ENCODE results near the gene PATJ. TPM values are rescaled to one million over a fixed set of nuclear protein-coding genes. Genes with fewer than 3 reads are reported as not detected.

Gene PATJ
- total RNA-seq, 1 experiment from 2014 or later, result 48.8 TPM

- H4K20me1 ChIP-seq (ENCODE audit: insufficient read depth), result no peaks in the 10 kb centered on the region
- peaks cover 23 to 32% of the 10 kb centered on the region in 2 experiments for H3K4me1 ChIP-seq (ENCODE audit: control insufficient read depth in 1 of 2, insufficient read depth in 2 of 2, low read length in 2 of 2)
- H3K4me3 ChIP-seq (replicated peaks in 1 of 2; ENCODE audit: low read depth in 1 of 2, low read length in 2 of 2), result 0 out of 4 replicates have a peak overlapping the region, but pooled peaks of 1 of the 2 experiments have one; percentile 4
- no peaks in the 10 kb centered on the region for H3K9me3 ChIP-seq (ENCODE audit: control insufficient read depth in 1 of 2, insufficient read depth in 1 of 2, low read depth in 1 of 2, low read length in 2 of 2)
- BruUV-seq (replicated peaks), result no TSS peak
- peak overlapping the region; percentile 33 for H3K9ac ChIP-seq (ENCODE audit: low read length)
- DNase-seq (ENCODE audit: low read depth, low spot score) (no peak), ATAC-seq (peak; percentile 46)
- H3K9me2 ChIP-seq (ENCODE audit: insufficient read depth), result no peaks in the 10 kb centered on the region
- peak overlapping the region; percentile 54 for H3K4me2 ChIP-seq (ENCODE audit: low read length)
- no peaks in the 10 kb centered on the region for H3K36me3 ChIP-seq (ENCODE audit: control insufficient read depth in 1 of 2, insufficient read depth in 2 of 2, low read length in 2 of 2)
- POLR2A ChIA-PET, result interaction anchor here (2.5 kb wide), 1 partner anchor 11 kb away, joined by 6 read pairs; no protein-coding TSS in a partner anchor
- intact Hi-C loops (cut with micrococcal nuclease), result no loop called here
- H3K79me2 ChIP-seq (ENCODE audit: insufficient read depth, low read length), result peaks cover 89% of the 10 kb centered on the region
- no peak overlapping the region for H2AFZ ChIP-seq (ENCODE audit: low read depth, low read length, poor library complexity, severe bottlenecking)
- no peak for TF ChIP-seq ZFX (IDR thresholded peaks at IDR 0.05)
- TF ChIP-seq, protein P1, sequence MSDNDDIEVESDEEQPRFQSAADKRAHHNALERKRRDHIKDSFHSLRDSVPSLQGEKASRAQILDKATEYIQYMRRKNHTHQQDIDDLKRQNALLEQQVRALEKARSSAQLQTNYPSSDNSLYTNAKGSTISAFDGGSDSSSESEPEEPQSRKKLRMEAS (IDR thresholded peaks at IDR 0.05), result no peak
- no peaks in the 10 kb centered on the region for H3K27me3 ChIP-seq (ENCODE audit: insufficient read depth, low read length)
- CTCF ChIA-PET, result no interaction called here
- peak overlapping the region; percentile 76 for H3K27ac ChIP-seq (ENCODE audit: low read depth, low read length)
- RAD21 ChIA-PET (ENCODE audit: low non-redundant PET in 1 of 2, low total read pairs in 2 of 2, uncharacterized antibody in 2 of 2, unreplicated experiment in 2 of 2), result no interaction called here
Measured at GRCh38 chr1:61753998-61754508, 11.8 kb downstream of the PATJ start.

DNA sequence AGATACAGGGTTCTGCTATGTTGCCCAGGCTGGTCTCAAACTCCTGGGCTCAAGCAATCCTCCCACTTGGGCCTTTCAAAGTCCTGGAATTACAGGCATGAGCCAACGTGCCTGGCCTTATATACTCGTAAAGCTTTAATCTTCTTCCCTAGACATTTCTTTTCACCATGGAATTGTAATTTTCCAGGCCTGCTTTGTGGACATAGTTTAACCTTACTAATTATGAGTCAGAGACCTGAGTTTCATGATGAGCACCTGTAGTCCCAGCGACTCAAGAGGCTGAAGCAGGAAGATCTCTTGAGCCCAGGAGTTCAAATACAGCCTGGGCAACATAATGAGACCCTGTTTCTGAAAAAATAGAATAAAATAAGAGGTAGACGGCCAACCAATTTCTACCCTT lies 12.3 kb downstream of the PATJ start:
- Histone ChIP-seq H3K4me2 (ENCODE audit: low read length) (peak overlapping the region; percentile 54), H2AFZ (ENCODE audit: low read depth, low read length, poor library complexity, severe bottlenecking) (no peak overlapping the region), H3K79me2 (ENCODE audit: insufficient read depth, low read length) (peaks cover 89% of the 10 kb centered on the region), H3K27me3 (ENCODE audit: insufficient read depth, low read length) (no peaks in the 10 kb centered on the region), H3K9ac (ENCODE audit: low read length) (peak overlapping the region; percentile 33), H3K4me1 (ENCODE audit: control insufficient read depth in 1 of 2, insufficient read depth in 2 of 2, low read length in 2 of 2) (peaks cover 23 to 32% of the 10 kb centered on the region in 2 experiments), H3K9me2 (ENCODE audit: insufficient read depth) (no peaks in the 10 kb centered on the region), H3K9me3 (ENCODE audit: control insufficient read depth in 1 of 2, insufficient read depth in 1 of 2, low read depth in 1 of 2, low read length in 2 of 2) (no peaks in the 10 kb centered on the region), H3K27ac (ENCODE audit: low read depth, low read length) (peak overlapping the region; percentile 76), H3K36me3 (ENCODE audit: control insufficient read depth in 1 of 2, insufficient read depth in 2 of 2, low read length in 2 of 2) (no peaks in the 10 kb centered on the region), H3K4me3 (replicated peaks in 1 of 2; ENCODE audit: low read depth in 1 of 2, low read length in 2 of 2) (0 out of 4 replicates have a peak overlapping the region, but pooled peaks of 1 of the 2 experiments have one; percentile 4), H4K20me1 (ENCODE audit: insufficient read depth) (no peaks in the 10 kb centered on the region)
- POLR2A ChIA-PET, result interaction anchor here (2.5 kb wide), 1 partner anchor 11 kb away, joined by 6 read pairs; no protein-coding TSS in a partner anchor
- BruUV-seq (replicated peaks), result no TSS peak
- DNase-seq (ENCODE audit: low read depth, low spot score), result peak; percentile 69
- ATAC-seq, result peak; percentile 79
- intact Hi-C loops (cut with micrococcal nuclease), result no loop called here
- CTCF ChIA-PET, result no interaction called here
- RAD21 ChIA-PET (ENCODE audit: low non-redundant PET in 1 of 2, low total read pairs in 2 of 2, uncharacterized antibody in 2 of 2, unreplicated experiment in 2 of 2), result no interaction called here
- TF ChIP-seq FOSL1 (IDR thresholded peaks at IDR 0.05; ENCODE audit: low read depth) (peak; percentile 83), EZH2 (IDR thresholded peaks at IDR 0.05) (no peak), SRF (IDR thresholded peaks at IDR 0.05; ENCODE audit: low read depth) (no peak; the same call in 1 of the 2 replicates), YY1 (IDR thresholded peaks at IDR 0.05; ENCODE audit: extremely low read depth, insufficient replicate concordance, low read depth, low read length) (no peak), TCF7L2 (IDR thresholded peaks at IDR 0.05; ENCODE audit: borderline replicate concordance, extremely low read depth, insufficient read depth, insufficient read length) (no peak), ELF1 (IDR thresholded peaks at IDR 0.05; ENCODE audit: borderline replicate concordance, low read depth) (no peak; the same call in 1 of the 2 replicates), CBX3 (IDR thresholded peaks at IDR 0.05; ENCODE audit: low read depth) (peak; percentile 58; the same call in 1 of the 2 replicates), EZH2phosphoT487 (IDR thresholded peaks at IDR 0.05; ENCODE audit: borderline replicate concordance) (no peak), ZNF274 (IDR thresholded peaks at IDR 0.05; ENCODE audit: low read depth, low read length) (no peak), POLR2A (IDR thresholded peaks at IDR 0.05; ENCODE audit: borderline replicate concordance, extremely low read depth, insufficient read depth, insufficient read length) (no peak), JUND (IDR thresholded peaks at IDR 0.05) (peak; percentile 77), ATF3 (IDR thresholded peaks at IDR 0.05) (no peak)
- TF ChIP-seq, protein P1 (IDR thresholded peaks at IDR 0.05), result peak; percentile 58
- TF ChIP-seq, protein P2, sequence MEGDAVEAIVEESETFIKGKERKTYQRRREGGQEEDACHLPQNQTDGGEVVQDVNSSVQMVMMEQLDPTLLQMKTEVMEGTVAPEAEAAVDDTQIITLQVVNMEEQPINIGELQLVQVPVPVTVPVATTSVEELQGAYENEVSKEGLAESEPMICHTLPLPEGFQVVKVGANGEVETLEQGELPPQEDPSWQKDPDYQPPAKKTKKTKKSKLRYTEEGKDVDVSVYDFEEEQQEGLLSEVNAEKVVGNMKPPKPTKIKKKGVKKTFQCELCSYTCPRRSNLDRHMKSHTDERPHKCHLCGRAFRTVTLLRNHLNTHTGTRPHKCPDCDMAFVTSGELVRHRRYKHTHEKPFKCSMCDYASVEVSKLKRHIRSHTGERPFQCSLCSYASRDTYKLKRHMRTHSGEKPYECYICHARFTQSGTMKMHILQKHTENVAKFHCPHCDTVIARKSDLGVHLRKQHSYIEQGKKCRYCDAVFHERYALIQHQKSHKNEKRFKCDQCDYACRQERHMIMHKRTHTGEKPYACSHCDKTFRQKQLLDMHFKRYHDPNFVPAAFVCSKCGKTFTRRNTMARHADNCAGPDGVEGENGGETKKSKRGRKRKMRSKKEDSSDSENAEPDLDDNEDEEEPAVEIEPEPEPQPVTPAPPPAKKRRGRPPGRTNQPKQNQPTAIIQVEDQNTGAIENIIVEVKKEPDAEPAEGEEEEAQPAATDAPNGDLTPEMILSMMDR (IDR thresholded peaks at IDR 0.05 in 2 of 3, conservative IDR thresholded peaks at IDR 0.05 in 1 of 3; ENCODE audit: borderline replicate concordance in 1 of 3, insufficient read depth in 1 of 3, low read depth in 2 of 3, low read length in 2 of 3), result no peak
